HepG2 (cell line): Measurements from ENCODE around the gene VCAN. TPM values are rescaled to one million over a fixed set of nuclear protein-coding genes. Genes with fewer than 3 reads are reported as not detected.

Experiments
- ATAC-seq: fragments of 200-7000 bp; cut with Tn5 transposase; 3 replicates; pipeline ENCODE4 v1.9.1; 2020; ENCODE audit warnings: mild to moderate bottlenecking, moderate library complexity
- BruUV-seq: library from RNA; stranded (reverse); fragments of 400-500 nt; replicated peaks from 2 replicates; lab custom pipeline; 2021; lab: Mats Ljungman, UMichigan
- CTCF ChIA-PET: fragments of 300-600 bp; formaldehyde crosslinking; extraction: SDS; loops from one replicate; lab custom pipeline; 2021; ENCODE audit warnings: low total read pairs, inconsistent platforms, low intra/inter-chr PET ratio; lab: Yijun Ruan, JAX
- POLR2A ChIA-PET: fragments of 350-600 bp; sonication (Branson Sonifier 250); formaldehyde crosslinking; loops from one replicate; lab custom pipeline; 2020; ENCODE audit warnings: antibody characterized with exemption, inconsistent platforms; lab: Yijun Ruan, JAX
- DNase-seq: peaks from one replicate; pipeline ENCODE4 v3.0.0-alpha.2; 2015; ENCODE audit warnings: low spot score
- FAIRE-seq: peaks from 3 replicates; lab custom pipeline; 2011; peaks lifted over from hg19 to GRCh38; lab: Jason Lieb, UNC
- H2AFZ ChIP-seq: one replicate; pipeline ENCODE4 v1.6.1; 2011; ENCODE audit warnings: low read length, inconsistent platforms
- H3K27ac ChIP-seq: fragments of 300-600 bp; 3 replicates; pipeline ENCODE4 v1.8.0; 2011; ENCODE audit warnings: mixed run types, mild to moderate bottlenecking, mixed read lengths, low read length, inconsistent platforms; ENCODE audit not compliant: insufficient read depth; ENCODE audit errors: extremely low read length
- H3K27me3 ChIP-seq, 2 experiments: fragments of 200-600 bp in 1 of 2; 2 replicates in 1 of 2; 3 replicates in 1 of 2; pipeline versions ENCODE4 v1.6.0 to v1.8.0; 2011; ENCODE audit warnings: low read length in 2 of 2, mild to moderate bottlenecking in 2 of 2, moderate library complexity in 2 of 2, inconsistent platforms in 1 of 2; ENCODE audit not compliant: insufficient read depth in 2 of 2, control insufficient read depth in 1 of 2
- H3K36me3 ChIP-seq, 2 experiments: fragments of 200-600 bp in 1 of 2; replicated peaks in 1 of 2; 2 replicates in 1 of 2; 3 replicates in 1 of 2; pipeline versions ENCODE4 v1.5.1 to v1.8.0; 2011; ENCODE audit warnings: low read length in 2 of 2, inconsistent platforms in 1 of 2; ENCODE audit not compliant: insufficient read depth in 2 of 2, control insufficient read depth in 1 of 2
- H3K4me1 ChIP-seq: 2 replicates; pipeline ENCODE4 v1.5.1; 2012; ENCODE audit warnings: low read length, inconsistent platforms; ENCODE audit not compliant: insufficient read depth
- H3K4me2 ChIP-seq: 2 replicates; pipeline ENCODE4 v1.6.0; 2011; ENCODE audit warnings: low read depth, low read length, inconsistent platforms
- H3K4me3 ChIP-seq, 3 experiments: fragments of 200-600 bp in 1 of 3; sonication (generic), shearing (Covaris generic) in 1 of 3; replicated peaks in 1 of 3; 2 replicates each; pipeline ENCODE4 v1.5.1; 2011 to 2016; ENCODE audit warnings: low read length in 3 of 3, inconsistent platforms in 2 of 3, low read depth in 2 of 3, mild to moderate bottlenecking in 2 of 3, control low read depth in 1 of 3, mixed read lengths in 1 of 3; ENCODE audit not compliant: insufficient read depth in 1 of 3
- H3K79me2 ChIP-seq: one replicate; pipeline ENCODE4 v1.6.1; 2011; ENCODE audit warnings: low read length, inconsistent platforms; ENCODE audit not compliant: insufficient read depth
- H3K9ac ChIP-seq: 2 replicates; pipeline ENCODE4 v1.6.0; 2011; ENCODE audit warnings: mild to moderate bottlenecking, low read depth, low read length, inconsistent platforms; ENCODE audit not compliant: insufficient read depth
- H3K9me3 ChIP-seq: 2 replicates; pipeline ENCODE4 v1.5.1; 2012; ENCODE audit warnings: mild to moderate bottlenecking, low read length
- H4K20me1 ChIP-seq: 2 replicates; pipeline ENCODE4 v1.6.0; 2011; ENCODE audit warnings: inconsistent platforms, mild to moderate bottlenecking, low read length, moderate library complexity; ENCODE audit not compliant: insufficient read depth
- BCL6 ChIP-seq: IDR thresholded peaks from 2 replicates; pipeline ENCODE4 v1.6.1; 2016; ENCODE audit warnings: missing genetic modification reagents, missing compliant biosample characterization
- DNMT3B ChIP-seq: conservative IDR thresholded peaks from 2 replicates; pipeline ENCODE4 v1.6.1; 2016; ENCODE audit warnings: missing biosample characterization, control low read depth
- EP300 ChIP-seq, 3 experiments: sonication (generic) in 1 of 3; formaldehyde crosslinking in 1 of 3; IDR thresholded peaks; 2 replicates each; pipeline versions ENCODE4 v1.5.1 to v1.6.1; 2011 to 2020; ENCODE audit warnings: low read depth in 2 of 3, low read length in 2 of 3, borderline replicate concordance in 1 of 3, improper control_type of control experiment in 1 of 3, mild to moderate bottlenecking in 1 of 3, missing genetic modification reagents in 1 of 3, moderate library complexity in 1 of 3
- FOXP1 ChIP-seq, 2 experiments: fragments of 450-650 bp in 1 of 2; IDR thresholded peaks; 2 replicates each; pipeline ENCODE4 v1.6.1; 2017 to 2018; ENCODE audit warnings: antibody characterized with exemption in 1 of 2
- NFATC3 ChIP-seq: sonication (generic); formaldehyde crosslinking; IDR thresholded peaks from 2 replicates; pipeline ENCODE4 v1.5.1; 2020; ENCODE audit warnings: mild to moderate bottlenecking, missing genetic modification reagents
- SP5 ChIP-seq: IDR thresholded peaks from 2 replicates; pipeline ENCODE4 v1.6.1; 2016; ENCODE audit warnings: low read depth, borderline replicate concordance
- WGBS: methylation state at CpG from one replicate; pipeline ENCODE4 v1.1.6; 2017; ENCODE audit warnings: low lambda C conversion rate; 5-methylcytosine and 5-hydroxymethylcytosine counted together
- in situ Hi-C: cut with HindIII; loops from 2 replicates; pipeline ENCODE4 v1.10.0; 2017; ENCODE audit warnings: low pct_unique_long_range_greater_than_20kb; ENCODE audit not compliant: extremely low pct_ligation_motif_present
- intact Hi-C: fragments of 100-400 bp; cut with micrococcal nuclease; formaldehyde crosslinking; loops from one replicate; pipeline ENCODE4 v1.10.0; 2022; ENCODE audit not compliant: unreplicated experiment
- polyA plus RNA-seq, 8 experiments: library from polyadenylated mRNA; depleted of rRNA in 3 of 8; stranded (reverse) in 7 of 8; unstranded in 1 of 8; fragments of >200 nt; fragmentation: Illumina TruSeq in 4 of 8; extraction: Trizol in 4 of 8; gene quantifications; 2 replicates each; pipeline versions ENCODE4 v1.2.1 to v1.2.3, GENCODE V29; 2011 to 2016; ENCODE audit warnings: low read depth in 4 of 8, missing spikeins in 1 of 8, mixed read lengths in 1 of 8; ENCODE audit not compliant: insufficient read depth in 1 of 8
- total RNA-seq, 5 experiments: library from RNA; depleted of rRNA; stranded (reverse); fragments of >200 nt; fragmentation: Illumina TruSeq; extraction: Trizol; gene quantifications; 2 replicates each; pipeline ENCODE4 v1.2.3, GENCODE V29; 2016; ENCODE audit warnings: low read depth in 1 of 5
- TF ChIP-seq, protein P1 (sequence below): sonication (generic); formaldehyde crosslinking; IDR thresholded peaks from 2 replicates; pipeline ENCODE4 v1.4.0; 2020; ENCODE audit warnings: low read depth, mild to moderate bottlenecking, missing genetic modification reagents
- TF ChIP-seq, protein P2 (sequence below): IDR thresholded peaks from 2 replicates; pipeline ENCODE4 v1.6.1; 2016; ENCODE audit warnings: low read depth, control low read depth

VCAN gene
- total and polyA plus RNA-seq, 2 of the 13 experiments (the other 11 are each of a cell fraction or from before 2014, with no cell fraction given) = 1.2 to 3.5 TPM

DNA sequence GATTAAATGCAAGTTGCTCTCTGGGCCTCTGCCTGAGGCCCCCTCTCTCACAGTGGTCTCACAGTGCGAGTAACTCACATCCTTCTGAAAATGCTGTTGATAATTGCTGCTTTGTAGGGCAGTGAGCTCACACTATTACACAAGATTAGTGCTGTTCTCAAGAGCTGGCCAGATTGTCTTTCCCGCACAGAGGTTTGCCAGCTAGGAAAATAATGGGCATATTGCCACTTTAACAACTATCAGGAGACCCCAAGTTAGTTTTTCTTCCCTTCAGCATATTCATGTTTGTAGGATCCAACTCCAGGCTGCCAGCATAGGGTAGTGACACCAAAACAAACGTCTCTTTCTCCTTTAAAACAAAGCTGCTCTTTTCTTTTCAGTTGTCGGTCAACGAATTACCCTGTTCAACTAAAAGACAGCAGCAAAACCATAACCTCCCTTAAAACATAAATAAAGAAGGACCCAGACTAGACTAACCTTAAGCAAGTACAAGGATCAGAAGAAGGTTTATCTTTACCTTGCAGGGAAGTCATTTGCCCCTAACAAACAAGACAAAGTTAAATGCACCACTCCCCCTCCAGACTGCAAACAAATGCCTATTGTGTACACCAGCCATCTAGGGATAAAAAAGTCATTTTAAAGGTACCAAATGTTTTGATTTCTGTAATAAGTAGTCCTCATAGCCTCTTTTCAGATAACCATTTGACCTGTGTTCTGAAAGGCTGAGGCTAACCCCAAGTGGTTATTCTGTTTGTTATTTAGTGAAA is 91.4 kb downstream of the VCAN start:
- in situ Hi-C loops (loop anchor here (5.0 to 25.0 kb wide), 3 partner anchors 476 to 1211 kb away; partner anchors contain the start of genes TMEM167A and XRCC4), intact Hi-C loops (loop anchor here (1.0 to 10.0 kb wide), 9 partner anchors 14 to 1388 kb away; partner anchors contain the start of genes TMEM167A and XRCC4)
- Histone ChIP-seq H3K9ac (peak overlapping the region; percentile 11; the same call in 1 of the 2 replicates), H3K9me3 (no peaks in the 10 kb centered on the region), H3K79me2 (no peaks in the 10 kb centered on the region), H2AFZ (no peak overlapping the region), H3K36me3 (no peaks in the 10 kb centered on the region), H3K4me1 (peaks cover 27% of the 10 kb centered on the region), H3K27me3 (peaks cover 0 to 4% of the 10 kb centered on the region in 2 experiments; a peak in 1 of 5 replicates), H3K4me2 (peak overlapping the region; percentile 61), H3K4me3 (peak overlapping the region in 1 of 3 experiments; percentile 7; a peak in 1 of 6 replicates), H4K20me1 (no peaks in the 10 kb centered on the region), H3K27ac (peak overlapping the region; percentile 31)
- no TSS peak for BruUV-seq
- ChIA-PET CTCF (interaction anchor here (1.0 kb wide), 1 partner anchor 14 kb away, joined by 3 read pairs; no protein-coding TSS in a partner anchor), POLR2A (interaction anchor here (0.9 to 3.9 kb wide), 6 partner anchors 14 to 1285 kb away, joined by 3 to 13 read pairs (median 5); partner anchors contain the start of gene RPS23)
- TF ChIP-seq, protein P1, sequence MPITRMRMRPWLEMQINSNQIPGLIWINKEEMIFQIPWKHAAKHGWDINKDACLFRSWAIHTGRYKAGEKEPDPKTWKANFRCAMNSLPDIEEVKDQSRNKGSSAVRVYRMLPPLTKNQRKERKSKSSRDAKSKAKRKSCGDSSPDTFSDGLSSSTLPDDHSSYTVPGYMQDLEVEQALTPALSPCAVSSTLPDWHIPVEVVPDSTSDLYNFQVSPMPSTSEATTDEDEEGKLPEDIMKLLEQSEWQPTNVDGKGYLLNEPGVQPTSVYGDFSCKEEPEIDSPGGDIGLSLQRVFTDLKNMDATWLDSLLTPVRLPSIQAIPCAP = no peak
- TF ChIP-seq SP5 (CRISPR knock-in tag) (0 out of 2 replicates have a peak, but pooled peaks have one; percentile 49), BCL6 (peak; percentile 64), EP300 (IDR thresholded peaks at IDR 0.05; ENCODE audit: low read depth in 2 of 2, low read length in 2 of 2) (peak in 1 of 2 experiments; percentile 22; a peak in 1 of 4 replicates), EP300 (CRISPR knock-in tag; IDR thresholded peaks at IDR 0.05; ENCODE audit: borderline replicate concordance) (no peak), DNMT3B (CRISPR knock-in tag) (0 out of 2 replicates have a peak, but pooled peaks have one; percentile 40), NFATC3 (no peak), FOXP1 (IDR thresholded peaks at IDR 0.05) (no peak), FOXP1 (CRISPR knock-in tag; IDR thresholded peaks at IDR 0.05) (peak; percentile 48; the same call in 1 of the 2 replicates)
- TF ChIP-seq, protein P2, sequence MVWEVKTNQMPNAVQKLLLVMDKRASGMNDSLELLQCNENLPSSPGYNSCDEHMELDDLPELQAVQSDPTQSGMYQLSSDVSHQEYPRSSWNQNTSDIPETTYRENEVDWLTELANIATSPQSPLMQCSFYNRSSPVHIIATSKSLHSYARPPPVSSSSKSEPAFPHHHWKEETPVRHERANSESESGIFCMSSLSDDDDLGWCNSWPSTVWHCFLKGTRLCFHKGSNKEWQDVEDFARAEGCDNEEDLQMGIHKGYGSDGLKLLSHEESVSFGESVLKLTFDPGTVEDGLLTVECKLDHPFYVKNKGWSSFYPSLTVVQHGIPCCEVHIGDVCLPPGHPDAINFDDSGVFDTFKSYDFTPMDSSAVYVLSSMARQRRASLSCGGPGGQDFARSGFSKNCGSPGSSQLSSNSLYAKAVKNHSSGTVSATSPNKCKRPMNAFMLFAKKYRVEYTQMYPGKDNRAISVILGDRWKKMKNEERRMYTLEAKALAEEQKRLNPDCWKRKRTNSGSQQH (CRISPR knock-in tag) = 0 out of 2 replicates have a peak, but pooled peaks have one; percentile 22
- WGBS = 2% methylated on average over 5 of the region's 5 CpGs
- ATAC-seq = peak; percentile 53
- DNase-seq = peak; percentile 56
- no peak for FAIRE-seq
